ENCODE data around the gene MATN3.

The MATN3 gene

GRCh38 chr2:20025065-20025786 is 12.8 kb upstream of the MATN3 start:
- H3K36me3 ChIP-seq (ENCODE audit: control insufficient read depth, insufficient read depth, low read length): no peaks in the 10 kb centered on the region
- no peak overlapping the region for H3K56ac ChIP-seq (ENCODE audit: low read length)
- no peaks in the 10 kb centered on the region for H3K4me1 ChIP-seq (ENCODE audit: control insufficient read depth, low read depth, low read length)
- no peak overlapping the region for H4K8ac ChIP-seq (ENCODE audit: low read depth, low read length)
- H3K4ac ChIP-seq (ENCODE audit: low read depth, low read length): no peak overlapping the region
- H3K4me2 ChIP-seq (ENCODE audit: low read length): no peak overlapping the region
- no peak overlapping the region for H4K5ac ChIP-seq (ENCODE audit: low read length)
- H3K79me1 ChIP-seq (ENCODE audit: low read length): no peaks in the 10 kb centered on the region
- H3K9ac ChIP-seq (ENCODE audit: low read length): no peak overlapping the region
- no peak overlapping the region for H3K27ac ChIP-seq (ENCODE audit: low read depth, low read length)
- H2BK15ac ChIP-seq (replicated peaks; ENCODE audit: low read depth): no peak overlapping the region
- H3K18ac ChIP-seq (ENCODE audit: low read length): no peak overlapping the region
- WGBS (ENCODE audit: extremely low coverage, insufficient coverage, low lambda C conversion rate): no CpG with 5 or more reads among the region's 3 CpGs
- no peak for DNase-seq
- H2BK5ac ChIP-seq (ENCODE audit: low read length): no peak overlapping the region
- H3K79me2 ChIP-seq (ENCODE audit: control insufficient read depth, insufficient read depth, low read length): no peaks in the 10 kb centered on the region
- no peak overlapping the region for H2BK120ac ChIP-seq (ENCODE audit: low read depth, low read length)
- no peak overlapping the region for H3K4me3 ChIP-seq (ENCODE audit: low read length)
- H2AK5ac ChIP-seq (ENCODE audit: low read length): no peak overlapping the region
- H3K23ac ChIP-seq (ENCODE audit: low read length): no peak overlapping the region
- H3K27me3 ChIP-seq (ENCODE audit: insufficient read depth, low read length, poor library complexity): no peaks in the 10 kb centered on the region

DNA sequence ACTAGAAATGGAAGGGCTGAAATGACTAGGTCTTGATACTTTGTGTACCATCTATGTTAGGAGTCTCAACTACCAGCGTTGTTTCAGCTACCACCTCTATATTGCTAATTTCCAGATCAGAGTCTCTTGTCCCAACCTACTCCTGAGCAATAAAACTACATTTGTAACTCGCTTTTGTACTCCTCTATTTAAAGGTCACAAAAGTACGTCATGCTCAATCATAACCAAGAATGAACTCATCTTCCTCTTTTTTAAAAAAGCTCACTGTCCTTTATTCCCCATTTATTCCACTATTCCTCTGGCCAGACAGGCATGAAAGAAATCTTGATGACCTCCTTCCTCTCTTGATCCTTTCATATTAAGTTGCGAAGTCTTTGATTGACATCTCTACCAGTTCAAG is 11.2 kb upstream of the MATN3 start:
- Histone ChIP-seq H3K18ac (ENCODE audit: low read length) (no peak overlapping the region), H3K9ac (ENCODE audit: low read length) (no peak overlapping the region), H4K8ac (ENCODE audit: low read depth, low read length) (no peak overlapping the region), H3K4ac (ENCODE audit: low read depth, low read length) (no peak overlapping the region), H2BK120ac (ENCODE audit: low read depth, low read length) (no peak overlapping the region), H3K4me1 (ENCODE audit: control insufficient read depth, low read depth, low read length) (no peaks in the 10 kb centered on the region), H3K79me1 (ENCODE audit: low read length) (no peaks in the 10 kb centered on the region), H3K4me2 (ENCODE audit: low read length) (no peak overlapping the region), H3K4me3 (ENCODE audit: low read length) (no peak overlapping the region), H3K36me3 (ENCODE audit: control insufficient read depth, insufficient read depth, low read length) (no peaks in the 10 kb centered on the region), H2BK5ac (ENCODE audit: low read length) (no peak overlapping the region), H2BK15ac (replicated peaks; ENCODE audit: low read depth) (no peak overlapping the region), H3K23ac (ENCODE audit: low read length) (no peak overlapping the region), H2AK5ac (ENCODE audit: low read length) (no peak overlapping the region), H3K56ac (ENCODE audit: low read length) (no peak overlapping the region), H3K27ac (ENCODE audit: low read depth, low read length) (no peak overlapping the region), H3K27me3 (ENCODE audit: insufficient read depth, low read length, poor library complexity) (no peaks in the 10 kb centered on the region), H4K5ac (ENCODE audit: low read length) (no peak overlapping the region), H3K79me2 (ENCODE audit: control insufficient read depth, insufficient read depth, low read length) (no peaks in the 10 kb centered on the region)
- no CpG with 5 or more reads among the region's 4 CpGs for WGBS (ENCODE audit: extremely low coverage, insufficient coverage, low lambda C conversion rate)
- DNase-seq: no peak

- no peaks in the 10 kb centered on the region for H3K27me3 ChIP-seq (ENCODE audit: insufficient read depth, low read length, poor library complexity)
- no peak overlapping the region for H3K18ac ChIP-seq (ENCODE audit: low read length)
- no peak overlapping the region for H3K56ac ChIP-seq (ENCODE audit: low read length)
- H4K8ac ChIP-seq (ENCODE audit: low read depth, low read length): no peak overlapping the region
- no peak overlapping the region for H3K4me3 ChIP-seq (ENCODE audit: low read length)
- no peak overlapping the region for H3K4ac ChIP-seq (ENCODE audit: low read depth, low read length)
- no CpG with 5 or more reads among the region's 3 CpGs for WGBS (ENCODE audit: extremely low coverage, insufficient coverage, low lambda C conversion rate)
- H3K27ac ChIP-seq (ENCODE audit: low read depth, low read length): no peak overlapping the region
- H3K9ac ChIP-seq (ENCODE audit: low read length): no peak overlapping the region
- H3K79me1 ChIP-seq (ENCODE audit: low read length): no peaks in the 10 kb centered on the region
- H2AK5ac ChIP-seq (ENCODE audit: low read length): no peak overlapping the region
- H3K36me3 ChIP-seq (ENCODE audit: control insufficient read depth, insufficient read depth, low read length): no peaks in the 10 kb centered on the region
- H3K4me2 ChIP-seq (ENCODE audit: low read length): no peak overlapping the region
- H3K4me1 ChIP-seq (ENCODE audit: control insufficient read depth, low read depth, low read length): no peaks in the 10 kb centered on the region
- no peak for DNase-seq
- no peak overlapping the region for H2BK120ac ChIP-seq (ENCODE audit: low read depth, low read length)
- H2BK15ac ChIP-seq (replicated peaks; ENCODE audit: low read depth): no peak overlapping the region
- H3K79me2 ChIP-seq (ENCODE audit: control insufficient read depth, insufficient read depth, low read length): no peaks in the 10 kb centered on the region
- H4K5ac ChIP-seq (ENCODE audit: low read length): no peak overlapping the region
- no peak overlapping the region for H3K23ac ChIP-seq (ENCODE audit: low read length)
- H2BK5ac ChIP-seq (ENCODE audit: low read length): no peak overlapping the region
These were observed 9.0 kb upstream of the MATN3 start for GRCh38 chr2:20021405-20022009.

DNA sequence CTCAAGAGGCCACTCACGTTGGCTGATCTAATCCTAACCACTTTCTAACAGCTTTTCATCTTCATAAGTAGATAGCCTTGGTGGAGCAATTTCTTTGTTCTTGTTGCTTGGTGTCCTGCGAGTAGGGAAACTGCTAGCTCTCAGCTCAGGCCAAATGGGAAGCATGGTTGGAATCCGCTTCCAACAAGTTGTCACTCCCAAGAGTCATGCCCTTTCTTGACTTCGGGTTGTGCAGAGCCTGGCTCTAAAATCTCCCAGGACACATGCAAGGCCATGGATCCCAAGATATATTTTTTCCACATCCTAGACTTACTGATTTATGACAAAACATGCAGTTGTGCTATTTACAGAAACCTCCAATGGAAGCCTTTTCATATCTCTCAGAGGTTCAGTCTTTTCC is 7.3 kb upstream of the MATN3 start:
- no peak overlapping the region for H4K5ac ChIP-seq (ENCODE audit: low read length)
- H3K23ac ChIP-seq (ENCODE audit: low read length): no peak overlapping the region
- no peak overlapping the region for H3K9ac ChIP-seq (ENCODE audit: low read length)
- no peak overlapping the region for H2BK120ac ChIP-seq (ENCODE audit: low read depth, low read length)
- H3K79me2 ChIP-seq (ENCODE audit: control insufficient read depth, insufficient read depth, low read length): no peaks in the 10 kb centered on the region
- no peaks in the 10 kb centered on the region for H3K36me3 ChIP-seq (ENCODE audit: control insufficient read depth, insufficient read depth, low read length)
- DNase-seq: no peak
- WGBS (ENCODE audit: extremely low coverage, insufficient coverage, low lambda C conversion rate): no CpG with 5 or more reads among the region's 4 CpGs
- no peak overlapping the region for H3K18ac ChIP-seq (ENCODE audit: low read length)
- no peak overlapping the region for H4K8ac ChIP-seq (ENCODE audit: low read depth, low read length)
- H2BK15ac ChIP-seq (replicated peaks; ENCODE audit: low read depth): no peak overlapping the region
- H3K79me1 ChIP-seq (ENCODE audit: low read length): no peaks in the 10 kb centered on the region
- no peaks in the 10 kb centered on the region for H3K27me3 ChIP-seq (ENCODE audit: insufficient read depth, low read length, poor library complexity)
- H2BK5ac ChIP-seq (ENCODE audit: low read length): no peak overlapping the region
- H3K4me3 ChIP-seq (ENCODE audit: low read length): no peak overlapping the region
- H3K4ac ChIP-seq (ENCODE audit: low read depth, low read length): no peak overlapping the region
- H2AK5ac ChIP-seq (ENCODE audit: low read length): no peak overlapping the region
- H3K4me2 ChIP-seq (ENCODE audit: low read length): no peak overlapping the region
- H3K4me1 ChIP-seq (ENCODE audit: control insufficient read depth, low read depth, low read length): no peaks in the 10 kb centered on the region
- H3K27ac ChIP-seq (ENCODE audit: low read depth, low read length): no peak overlapping the region
- no peak overlapping the region for H3K56ac ChIP-seq (ENCODE audit: low read length)

DNA sequence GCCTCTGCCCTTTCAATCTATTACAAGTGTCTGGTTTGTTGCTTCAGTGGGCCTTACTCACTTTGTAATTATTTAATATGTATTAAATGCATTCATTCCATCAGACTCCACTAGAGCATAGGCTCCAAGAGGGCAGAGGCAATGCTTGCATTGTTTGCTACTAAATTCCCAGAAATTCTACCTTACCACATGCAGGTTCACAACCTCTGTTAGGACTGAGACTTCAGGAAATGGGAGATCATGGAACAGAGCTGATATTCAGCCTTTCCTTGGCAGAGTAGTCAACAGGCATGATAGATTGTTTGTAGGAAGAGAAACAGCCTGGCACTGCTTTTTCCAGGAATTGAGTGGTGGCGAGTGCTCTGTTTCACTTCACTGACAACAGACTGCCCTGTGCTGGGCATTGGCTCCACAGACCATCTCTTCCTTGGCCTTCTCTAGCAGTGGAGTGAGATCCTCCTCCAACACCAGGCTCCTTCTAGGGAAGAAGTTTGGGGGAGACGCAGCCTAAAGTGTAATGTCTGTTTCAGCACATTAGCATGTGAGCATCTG is 6.2 kb upstream of the MATN3 start:
- H3K27ac ChIP-seq (ENCODE audit: low read depth, low read length): no peak overlapping the region
- H3K4me3 ChIP-seq (ENCODE audit: low read length): no peak overlapping the region
- no peaks in the 10 kb centered on the region for H3K36me3 ChIP-seq (ENCODE audit: control insufficient read depth, insufficient read depth, low read length)
- no peaks in the 10 kb centered on the region for H3K4me1 ChIP-seq (ENCODE audit: control insufficient read depth, low read depth, low read length)
- no peak overlapping the region for H3K4ac ChIP-seq (ENCODE audit: low read depth, low read length)
- H3K9ac ChIP-seq (ENCODE audit: low read length): no peak overlapping the region
- H4K5ac ChIP-seq (ENCODE audit: low read length): no peak overlapping the region
- H3K79me1 ChIP-seq (ENCODE audit: low read length): no peaks in the 10 kb centered on the region
- no peak overlapping the region for H3K18ac ChIP-seq (ENCODE audit: low read length)
- no CpG with 5 or more reads among the region's 2 CpGs for WGBS (ENCODE audit: extremely low coverage, insufficient coverage, low lambda C conversion rate)
- no peak overlapping the region for H3K23ac ChIP-seq (ENCODE audit: low read length)
- H2BK15ac ChIP-seq (replicated peaks; ENCODE audit: low read depth): no peak overlapping the region
- no peak overlapping the region for H3K56ac ChIP-seq (ENCODE audit: low read length)
- H4K8ac ChIP-seq (ENCODE audit: low read depth, low read length): no peak overlapping the region
- H3K79me2 ChIP-seq (ENCODE audit: control insufficient read depth, insufficient read depth, low read length): no peaks in the 10 kb centered on the region
- no peak overlapping the region for H2BK120ac ChIP-seq (ENCODE audit: low read depth, low read length)
- H3K27me3 ChIP-seq (ENCODE audit: insufficient read depth, low read length, poor library complexity): no peaks in the 10 kb centered on the region
- H2AK5ac ChIP-seq (ENCODE audit: low read length): no peak overlapping the region
- no peak overlapping the region for H3K4me2 ChIP-seq (ENCODE audit: low read length)
- no peak overlapping the region for H2BK5ac ChIP-seq (ENCODE audit: low read length)
- no peak for DNase-seq

Measured in mesendoderm (in vitro differentiated cells).